Trophoblast cell (in vitro differentiated cells and primary cell): ENCODE data around the gene VPS9D1.
A peak's percentile ranks its signal among the peaks of the same experiment; 100 is the strongest.

ENCODE experiments used
- DNase-seq, 2 donors: peaks; one replicate each; pipeline ENCODE4 v3.0.0-alpha.2; 2016
- H2AFZ ChIP-seq: 2 replicates; pipeline ENCODE4 v1.6.1; 2013; ENCODE audit warnings: low read length, moderate library complexity, mild to moderate bottlenecking; ENCODE audit not compliant: insufficient read depth, poor library complexity
- H2AK5ac ChIP-seq: 2 replicates; pipeline ENCODE4 v1.6.1; 2013; ENCODE audit warnings: mild to moderate bottlenecking, low read length
- H2BK120ac ChIP-seq: 2 replicates; pipeline ENCODE4 v1.6.1; 2013; ENCODE audit warnings: low read length, mild to moderate bottlenecking, moderate library complexity; ENCODE audit not compliant: insufficient read depth, poor library complexity
- H2BK12ac ChIP-seq: 2 replicates; pipeline ENCODE4 v1.6.1; 2013; ENCODE audit warnings: mild to moderate bottlenecking, low read length, moderate library complexity
- H2BK5ac ChIP-seq: 2 replicates; pipeline ENCODE4 v1.6.1; 2013; ENCODE audit warnings: low read length, low read depth, moderate library complexity, mild to moderate bottlenecking; ENCODE audit not compliant: poor library complexity
- H3K14ac ChIP-seq: 2 replicates; pipeline ENCODE4 v1.6.1; 2013; ENCODE audit warnings: mild to moderate bottlenecking, low read length
- H3K18ac ChIP-seq: 2 replicates; pipeline ENCODE4 v1.6.1; 2013; ENCODE audit warnings: mild to moderate bottlenecking, low read length
- H3K23ac ChIP-seq: 2 replicates; pipeline ENCODE4 v1.6.1; 2013; ENCODE audit warnings: low read length
- H3K27ac ChIP-seq: 2 replicates; pipeline ENCODE4 v1.5.1; 2013; ENCODE audit warnings: low read depth, mild to moderate bottlenecking, inconsistent platforms, low read length, moderate library complexity
- H3K27me3 ChIP-seq: 2 replicates; pipeline ENCODE4 v1.6.1; 2013; ENCODE audit warnings: inconsistent platforms, mild to moderate bottlenecking, low read length, moderate library complexity; ENCODE audit not compliant: insufficient read depth
- H3K36me3 ChIP-seq, 2 experiments: 1 replicate in 1 of 2; 2 replicates in 1 of 2; pipeline ENCODE4 v1.6.1; 2013; ENCODE audit warnings: low read length in 2 of 2, mild to moderate bottlenecking in 2 of 2, moderate library complexity in 1 of 2; ENCODE audit not compliant: insufficient read depth in 2 of 2, control insufficient read depth in 1 of 2
- H3K4ac ChIP-seq: 2 replicates; pipeline ENCODE4 v1.6.1; 2013; ENCODE audit warnings: low read depth, mild to moderate bottlenecking, low read length, moderate library complexity
- H3K4me1 ChIP-seq, 2 experiments: 1 replicate in 1 of 2; 2 replicates in 1 of 2; pipeline ENCODE4 v1.6.1; 2013; ENCODE audit warnings: low read length in 2 of 2, mild to moderate bottlenecking in 2 of 2, moderate library complexity in 1 of 2; ENCODE audit not compliant: insufficient read depth in 2 of 2, control insufficient read depth in 1 of 2
- H3K4me2 ChIP-seq: 2 replicates; pipeline ENCODE4 v1.6.1; 2013; ENCODE audit warnings: inconsistent platforms, mild to moderate bottlenecking, low read length, moderate library complexity
- H3K4me3 ChIP-seq: 2 replicates; pipeline ENCODE4 v1.5.1; 2013; ENCODE audit warnings: mild to moderate bottlenecking, low read depth, low read length, inconsistent platforms
- H3K79me1 ChIP-seq: one replicate; pipeline ENCODE4 v1.6.1; 2013; ENCODE audit warnings: low read length
- H3K79me2 ChIP-seq: 2 replicates; pipeline ENCODE4 v1.6.1; 2013; ENCODE audit warnings: low read length, mild to moderate bottlenecking; ENCODE audit not compliant: control insufficient read depth, insufficient read depth, poor library complexity
- H3K9ac ChIP-seq: 2 replicates; pipeline ENCODE4 v1.6.1; 2013; ENCODE audit warnings: mild to moderate bottlenecking, low read length
- H3K9me3 ChIP-seq: 2 replicates; pipeline ENCODE4 v1.6.1; 2013; ENCODE audit warnings: low read depth, mild to moderate bottlenecking, control low read depth, inconsistent platforms, low read length; ENCODE audit not compliant: insufficient read depth
- H4K12ac ChIP-seq: 2 replicates; pipeline ENCODE4 v1.6.1; 2013; ENCODE audit warnings: low read depth, mild to moderate bottlenecking, low read length, moderate library complexity
- H4K8ac ChIP-seq: 2 replicates; pipeline ENCODE4 v1.6.1; 2013; ENCODE audit warnings: low read depth, mild to moderate bottlenecking, low read length, moderate library complexity
- H4K91ac ChIP-seq: one replicate; pipeline ENCODE4 v1.6.1; 2013; ENCODE audit warnings: low read depth, mild to moderate bottlenecking, low read length, moderate library complexity
- WGBS: extraction: QIAGEN DNeasy Blood & Tissue Kit; methylation state at CpG from one replicate; pipeline ENCODE4 v1.1.7; 2013; ENCODE audit warnings: missing lambda C conversion rate; ENCODE audit not compliant: insufficient read length, insufficient coverage; ENCODE audit errors: extremely low coverage; 5-methylcytosine and 5-hydroxymethylcytosine counted together

VPS9D1 gene

GRCh38 chr16:89721546-89722391, 1.1 kb upstream of the VPS9D1 start:
- Histone ChIP-seq H2BK5ac (peak overlapping the region; percentile 38), H4K8ac (peak overlapping the region; percentile 84), H3K36me3 (peaks cover 21 to 23% of the 10 kb centered on the region in 2 experiments), H3K4me2 (peak overlapping the region; percentile 93), H3K14ac (peak overlapping the region; percentile 59), H3K18ac (peak overlapping the region; percentile 86), H3K23ac (no peak overlapping the region), H4K91ac (peak overlapping the region; percentile 85), H3K4me3 (peak overlapping the region; percentile 95), H2BK12ac (no peak overlapping the region), H2AFZ (peak overlapping the region; percentile 70), H2BK120ac (no peak overlapping the region), H2AK5ac (no peak overlapping the region), H3K27ac (peak overlapping the region; percentile 57), H3K4me1 (peaks cover 8 to 13% of the 10 kb centered on the region in 2 experiments), H4K12ac (peak overlapping the region; percentile 52), H3K4ac (peak overlapping the region; percentile 40), H3K9ac (peak overlapping the region; percentile 82), H3K79me2 (peaks cover 9% of the 10 kb centered on the region), H3K79me1 (peaks cover 14% of the 10 kb centered on the region), H3K9me3 (peaks cover 5% of the 10 kb centered on the region), H3K27me3 (no peaks in the 10 kb centered on the region)
- WGBS, result no CpG with 5 or more reads among the region's 112 CpGs
- DNase-seq, result peak in 1 of 2 donors; percentile 45

GRCh38 chr16:89720551-89720812, 216 bp downstream of the VPS9D1 start:
- Histone ChIP-seq H4K12ac (peak overlapping the region; percentile 57), H3K18ac (peak overlapping the region; percentile 94), H3K4me3 (peak overlapping the region; percentile 95), H4K91ac (peak overlapping the region; percentile 85), H2BK5ac (peak overlapping the region; percentile 79), H2BK12ac (no peak overlapping the region), H3K27me3 (no peaks in the 10 kb centered on the region), H3K4me1 (peaks cover 8 to 13% of the 10 kb centered on the region in 2 experiments), H3K79me1 (peaks cover 14% of the 10 kb centered on the region), H2AK5ac (no peak overlapping the region), H3K79me2 (peaks cover 9% of the 10 kb centered on the region), H3K36me3 (peaks cover 21 to 23% of the 10 kb centered on the region in 2 experiments), H2AFZ (peak overlapping the region; percentile 85), H3K9me3 (peaks cover 5% of the 10 kb centered on the region), H3K14ac (peak overlapping the region; percentile 93), H3K4me2 (peak overlapping the region; percentile 74), H3K4ac (no peak overlapping the region), H3K9ac (peak overlapping the region; percentile 90), H2BK120ac (peak overlapping the region; percentile 83), H3K23ac (no peak overlapping the region), H3K27ac (peak overlapping the region; percentile 83), H4K8ac (peak overlapping the region; percentile 99)
- no peak for DNase-seq
- WGBS, result no CpG with 5 or more reads among the region's 29 CpGs

- no peak for DNase-seq
- Histone ChIP-seq H2AFZ (no peak overlapping the region), H3K27ac (no peak overlapping the region), H2BK5ac (no peak overlapping the region), H3K36me3 (peaks cover 4 to 6% of the 10 kb centered on the region in 2 experiments), H3K79me2 (peaks cover 9% of the 10 kb centered on the region), H3K27me3 (no peaks in the 10 kb centered on the region), H4K91ac (no peak overlapping the region), H3K4me1 (peaks cover 8 to 11% of the 10 kb centered on the region in 2 experiments), H3K79me1 (peaks cover 14% of the 10 kb centered on the region), H3K4me3 (no peak overlapping the region), H2AK5ac (no peak overlapping the region), H3K9me3 (peaks cover 4% of the 10 kb centered on the region), H3K4me2 (no peak overlapping the region), H2BK120ac (no peak overlapping the region), H4K8ac (no peak overlapping the region), H2BK12ac (no peak overlapping the region), H4K12ac (no peak overlapping the region), H3K4ac (no peak overlapping the region), H3K14ac (no peak overlapping the region), H3K9ac (no peak overlapping the region), H3K18ac (no peak overlapping the region), H3K23ac (no peak overlapping the region)
- no CpG with 5 or more reads among the region's 24 CpGs for WGBS
Observed at GRCh38 chr16:89717688-89718505, 2.8 kb downstream of the VPS9D1 start.

GRCh38 chr16:89716916-89717687, 3.6 kb downstream of the VPS9D1 start:
- H4K12ac ChIP-seq, result peak overlapping the region; percentile 37

More at GRCh38 chr16:89716916-89717687, 3.6 kb downstream of the VPS9D1 start:
- Histone ChIP-seq H3K4me1 (peaks cover 8% of the 10 kb centered on the region in 2 experiments), H3K79me1 (peaks cover 16% of the 10 kb centered on the region), H3K4me2 (no peak overlapping the region), H2AK5ac (no peak overlapping the region), H3K36me3 (peaks cover 0 to 3% of the 10 kb centered on the region in 2 experiments), H2BK12ac (no peak overlapping the region), H3K9me3 (no peaks in the 10 kb centered on the region), H3K4me3 (no peak overlapping the region), H3K18ac (no peak overlapping the region), H4K91ac (no peak overlapping the region), H3K79me2 (peaks cover 10% of the 10 kb centered on the region), H3K23ac (no peak overlapping the region), H3K27me3 (no peaks in the 10 kb centered on the region), H2BK5ac (no peak overlapping the region), H3K4ac (no peak overlapping the region), H2BK120ac (no peak overlapping the region), H2AFZ (no peak overlapping the region), H4K8ac (no peak overlapping the region), H3K9ac (no peak overlapping the region), H3K27ac (no peak overlapping the region), H3K14ac (no peak overlapping the region)
- DNase-seq, result no peak
- WGBS, result no CpG with 5 or more reads among the region's 29 CpGs
